Stromal cell of bone marrow (primary cell): ENCODE measurements around the gene MYO3B.
A peak's percentile ranks its signal among the peaks of the same experiment; 100 is the strongest.
"Not testable (repeated sequence)": the region's sequence is repeated elsewhere in the genome, so short reads cannot be mapped to it uniquely, and the experiment has no call there.

Source experiments
- DNase-seq: peaks from one replicate; pipeline ENCODE4 v3.0.0-alpha.2; 2012; ENCODE audit warnings: low read depth

Gene MYO3B

GRCh38 chr2:170208967-170209366 lies 31.0 kb downstream of the MYO3B start:
- no peak for DNase-seq

GRCh38 chr2:170212625-170213280 lies 34.8 kb downstream of the MYO3B start:
- no peak for DNase-seq

GRCh38 chr2:170213281-170213625 lies 35.3 kb downstream of the MYO3B start:
- DNase-seq = not testable (repeated sequence)

GRCh38 chr2:170213651-170214050 lies 35.7 kb downstream of the MYO3B start:
- no peak for DNase-seq

- no peak for DNase-seq
Observed at GRCh38 chr2:170214309-170214948, 36.5 kb downstream of the MYO3B start.

GRCh38 chr2:170215021-170215420 lies 37.1 kb downstream of the MYO3B start:
- no peak for DNase-seq

GRCh38 chr2:170216428-170216827 lies 38.5 kb downstream of the MYO3B start:
- DNase-seq = no peak

- no peak for DNase-seq
Observed at GRCh38 chr2:170216981-170217380, 39.0 kb downstream of the MYO3B start.

GRCh38 chr2:170217778-170218251 lies 39.9 kb downstream of the MYO3B start:
- peak; percentile 89 for DNase-seq

- no peak for DNase-seq
Observed at GRCh38 chr2:170218456-170218855, 40.5 kb downstream of the MYO3B start.

GRCh38 chr2:170218931-170219330 lies 41.0 kb downstream of the MYO3B start:
- DNase-seq = no peak

GRCh38 chr2:170221317-170222288 lies 43.7 kb downstream of the MYO3B start:
- no peak for DNase-seq

- DNase-seq = no peak
Observed at GRCh38 chr2:170222298-170222697, 44.4 kb downstream of the MYO3B start.

GRCh38 chr2:170222842-170223241 lies 44.9 kb downstream of the MYO3B start:
- DNase-seq = no peak

GRCh38 chr2:170224692-170225294 lies 46.8 kb downstream of the MYO3B start:
- DNase-seq = no peak

GRCh38 chr2:170226216-170226615 lies 48.3 kb downstream of the MYO3B start:
- DNase-seq = no peak

GRCh38 chr2:170227507-170227947 lies 49.6 kb downstream of the MYO3B start:
- no peak for DNase-seq

GRCh38 chr2:170227951-170228350 lies 50.0 kb downstream of the MYO3B start:
- DNase-seq = no peak

- no peak for DNase-seq
Observed at GRCh38 chr2:170228429-170228828, 50.5 kb downstream of the MYO3B start.

- no peak for DNase-seq
Observed at GRCh38 chr2:170229125-170229524, 51.2 kb downstream of the MYO3B start.

- no peak for DNase-seq
Observed at GRCh38 chr2:170229744-170230143, 51.8 kb downstream of the MYO3B start.
